Left lobe of liver (tissue), 2 donors: ENCODE data around the gene TRIM8. TPM values are rescaled to one million over a fixed set of nuclear protein-coding genes. Genes with fewer than 3 reads are reported as not detected.
A peak's percentile ranks its signal among the peaks of the same experiment; 100 is the strongest.
"Not testable (repeated sequence)": the region's sequence is repeated elsewhere in the genome, so short reads cannot be mapped to it uniquely, and the experiment has no call there.

Source experiments
- ATAC-seq: fragments of 200-7000 bp; cut with Tn5 transposase; one replicate; pipeline ENCODE4 v1.9.1; 2020; ENCODE audit warnings: mild to moderate bottlenecking, moderate library complexity
- DNase-seq: peaks from one replicate; pipeline ENCODE4 v3.0.0-alpha.2; 2020; ENCODE audit warnings: low spot score
- total RNA-seq: library from RNA; stranded (reverse); gene quantifications from one replicate; pipeline ENCODE4 v1.2.1, GENCODE V29; 2021
- donor health status: DM: no; HTN: no; CAD: no; lungs with moderate emphysema.
- donor health status: DM: no; HTN: yes; CAD: no.

The TRIM8 gene
- total RNA-seq, 1 donor from 2014 or later, result 39.1 TPM

GRCh38 chr10:102648889-102649796 is 4.9 kb downstream of the TRIM8 start:
- ATAC-seq (no peak), DNase-seq (no peak)

GRCh38 chr10:102649797-102650654 is 5.7 kb downstream of the TRIM8 start:
- no peak for ATAC-seq
- no peak for DNase-seq

DNA sequence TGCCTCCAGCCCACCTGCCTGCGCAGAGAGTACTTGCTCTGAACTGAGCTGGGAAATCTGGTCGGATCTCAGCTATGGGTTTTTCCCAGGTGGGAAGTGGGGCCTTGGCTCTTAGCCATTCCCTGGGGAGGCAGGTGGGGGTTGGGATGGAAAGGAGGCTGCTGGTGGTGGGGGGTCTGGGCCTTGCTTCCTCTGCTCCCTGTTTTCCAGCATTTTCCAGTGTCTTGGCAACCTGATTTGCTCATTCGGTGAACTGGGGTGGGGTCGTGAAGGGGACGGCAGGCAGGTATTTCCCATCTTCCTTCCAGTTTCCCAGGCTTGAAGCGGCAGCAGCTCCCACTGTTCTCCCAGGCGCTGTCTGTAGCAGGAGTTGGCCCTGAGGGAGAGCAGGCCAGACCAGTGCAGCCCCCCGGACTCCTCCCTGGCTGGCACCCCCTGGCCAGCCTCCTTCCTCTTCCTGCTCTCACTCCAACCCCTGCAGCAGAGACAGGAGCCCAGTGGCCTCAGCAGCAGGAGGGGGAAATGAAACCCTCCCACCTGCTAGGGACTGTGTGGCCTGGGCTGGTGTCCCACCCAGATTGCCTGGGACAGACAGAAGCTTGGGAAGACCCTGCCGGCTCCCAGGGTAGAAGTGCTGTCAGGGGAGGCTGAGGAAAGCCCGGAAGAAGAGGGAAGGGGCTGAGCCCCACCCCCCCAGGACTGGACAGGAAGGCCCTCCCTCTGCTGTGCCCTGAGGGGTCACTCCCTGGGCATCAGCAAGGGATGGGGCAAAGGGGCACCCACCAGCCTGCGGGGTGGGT is 6.6 kb downstream of the TRIM8 start:
- no peak for ATAC-seq
- no peak for DNase-seq

- no peak for DNase-seq
- ATAC-seq, result no peak
Observed at GRCh38 chr10:102651455-102652169, 7.3 kb downstream of the TRIM8 start.

- DNase-seq, result no peak
- ATAC-seq, result no peak
Observed at GRCh38 chr10:102652170-102652916, 8.1 kb downstream of the TRIM8 start.

GRCh38 chr10:102653060-102653459 is 8.8 kb downstream of the TRIM8 start:
- ATAC-seq (no peak), DNase-seq (no peak)

DNA sequence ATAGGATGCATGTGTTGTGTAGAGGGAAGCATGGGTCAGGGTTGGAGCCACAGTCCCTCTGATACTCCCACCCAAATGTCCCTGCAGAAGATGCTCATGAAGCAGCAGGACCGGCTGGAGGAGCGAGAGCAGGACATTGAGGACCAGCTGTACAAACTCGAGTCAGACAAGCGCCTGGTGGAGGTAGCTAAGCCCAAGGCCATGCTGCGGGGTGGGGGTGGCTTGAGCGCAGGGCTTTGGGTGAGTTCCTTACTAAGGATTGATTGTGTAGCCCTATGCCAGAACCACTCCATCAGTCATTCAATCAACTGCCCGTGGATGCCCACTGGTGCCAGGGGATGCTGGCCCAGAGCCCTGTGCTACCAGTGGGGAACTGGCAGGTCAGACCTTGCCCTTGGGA is 10.3 kb downstream of the TRIM8 start:
- DNase-seq, result no peak
- ATAC-seq, result no peak

DNA sequence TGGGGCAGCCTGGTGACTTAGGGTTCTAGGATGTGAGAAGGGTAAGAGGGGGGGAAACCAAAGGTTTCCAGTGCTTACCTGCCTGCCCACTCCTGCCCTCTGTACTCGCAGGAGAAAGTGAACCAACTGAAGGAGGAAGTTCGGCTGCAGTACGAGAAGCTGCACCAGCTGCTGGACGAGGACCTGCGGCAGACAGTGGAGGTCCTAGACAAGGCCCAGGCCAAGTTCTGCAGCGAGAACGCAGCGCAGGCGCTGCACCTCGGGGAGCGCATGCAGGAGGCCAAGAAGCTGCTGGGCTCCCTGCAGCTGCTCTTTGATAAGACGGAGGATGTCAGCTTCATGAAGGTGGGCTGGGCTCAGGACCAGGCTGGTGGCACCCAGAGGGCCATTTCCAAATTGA is 10.7 kb downstream of the TRIM8 start:
- ATAC-seq (no peak), DNase-seq (no peak)

GRCh38 chr10:102656026-102656425 is 11.7 kb downstream of the TRIM8 start:
- DNase-seq, result no peak
- no peak for ATAC-seq

- no peak for ATAC-seq
- DNase-seq, result peak; percentile 45
Observed at GRCh38 chr10:102656791-102657371, 12.6 kb downstream of the TRIM8 start.

DNA sequence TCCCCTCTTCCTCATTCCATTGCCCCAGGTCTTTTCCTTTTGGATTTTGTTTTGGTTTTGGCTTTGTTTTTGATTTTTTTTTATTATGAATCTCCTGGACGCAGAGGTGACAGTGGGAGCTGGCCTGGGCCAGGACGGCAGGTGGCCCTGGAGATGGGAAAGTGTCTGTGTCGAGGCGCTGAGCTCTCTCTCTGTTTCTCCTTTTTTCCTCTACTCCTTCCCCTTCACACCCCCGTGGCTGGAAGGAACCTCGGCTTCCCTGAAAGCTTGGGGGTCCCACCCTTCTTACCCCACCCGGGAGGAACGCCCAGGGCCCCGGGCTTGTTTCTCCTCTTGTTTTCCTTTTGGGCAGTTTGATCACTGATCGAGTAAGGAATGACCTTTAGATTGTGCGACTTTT is 13.2 kb downstream of the TRIM8 start:
- DNase-seq (no peak), ATAC-seq (no peak)

- DNase-seq, result no peak
- ATAC-seq, result peak; percentile 42
Observed at GRCh38 chr10:102657984-102658724, 13.9 kb downstream of the TRIM8 start.

GRCh38 chr10:102658802-102659201 is 14.5 kb downstream of the TRIM8 start:
- ATAC-seq (no peak), DNase-seq (no peak)

- no peak for DNase-seq
- peak; percentile 36 for ATAC-seq
Observed at GRCh38 chr10:102660888-102661657, 16.8 kb downstream of the TRIM8 start.

GRCh38 chr10:102661658-102662028 is 17.4 kb downstream of the TRIM8 start:
- no peak for DNase-seq
- no peak for ATAC-seq

- no peak for DNase-seq
- no peak for ATAC-seq
Observed at GRCh38 chr10:102665904-102666509, 21.7 kb downstream of the TRIM8 start.

DNA sequence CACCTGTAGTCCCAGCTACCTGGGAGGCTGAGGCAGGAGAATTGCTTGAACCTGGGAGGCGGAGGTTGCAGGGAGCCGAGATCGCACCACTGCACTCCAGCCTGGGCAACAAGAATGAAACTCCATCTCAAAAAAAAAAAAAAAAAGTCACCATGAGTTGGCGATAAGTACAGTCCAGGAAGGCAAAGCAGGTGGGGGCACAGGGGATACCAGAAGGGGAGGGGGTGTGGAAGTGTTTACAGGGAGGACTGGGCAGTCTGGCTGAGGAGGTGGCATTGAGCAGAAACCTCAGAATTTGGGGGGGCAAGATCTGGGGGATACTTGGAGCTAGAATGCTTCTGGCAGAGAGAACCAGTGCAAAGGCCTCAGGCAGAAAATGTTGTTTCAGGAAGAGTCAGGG is 23.1 kb downstream of the TRIM8 start:
- not testable (repeated sequence) for DNase-seq, ATAC-seq
